Peyer's patch (tissue), 4 donors: ENCODE data around the gene SLC4A7. TPM values are rescaled to one million over a fixed set of nuclear protein-coding genes. Genes with fewer than 3 reads are reported as not detected.
A peak's percentile ranks its signal among the peaks of the same experiment; 100 is the strongest.

Experiments
- DNase-seq, 3 donors: peaks; one replicate each; pipeline ENCODE4 v3.0.0-alpha.2; 2017 to 2019
- H3K27ac ChIP-seq, 4 donors: fragments of 200-600 bp; sonication (generic); one replicate each; pipeline ENCODE4 v1.5.1; 2016 to 2019
- H3K27me3 ChIP-seq, 2 donors: fragments of 200-600 bp; sonication (generic); one replicate each; pipeline ENCODE4 v1.5.1; 2019
- H3K36me3 ChIP-seq, 3 donors: fragments of 200-600 bp; sonication (generic); one replicate each; pipeline ENCODE4 v1.5.1; 2016 to 2019
- H3K4me1 ChIP-seq, 4 donors: fragments of 200-600 bp; sonication (generic); one replicate each; pipeline ENCODE4 v1.5.1; 2016 to 2019
- H3K4me3 ChIP-seq, 4 donors: fragments of 200-600 bp; sonication (generic); 1 replicate in 3 of 4; 2 replicates in 1 of 4; pipeline ENCODE4 v1.5.1; 2016 to 2019; ENCODE audit warnings: mild to moderate bottlenecking in 1 of 4
- H3K9me3 ChIP-seq, 4 donors: fragments of 200-600 bp; sonication (generic); one replicate each; pipeline ENCODE4 v1.5.1; 2016 to 2019; ENCODE audit warnings: mild to moderate bottlenecking in 1 of 4
- POLR2A ChIP-seq, 2 donors: fragments of 450-650 bp; IDR thresholded peaks; one replicate each; pipeline ENCODE4 v1.5.1; 2017; ENCODE audit warnings: antibody characterized with exemption in 2 of 2, mild to moderate bottlenecking in 2 of 2, moderate library complexity in 2 of 2
- total RNA-seq, 4 donors: library from RNA; depleted of rRNA; stranded (reverse); fragments of >200 nt; gene quantifications; one replicate each; pipeline ENCODE4 v1.1.0, GENCODE V29; 2016
- TF ChIP-seq, protein P1 (sequence below), 6 experiments: fragments of 450-650 bp in 4 of 6; fragments of 200-600 bp in 2 of 6; sonication (generic) in 1 of 6; IDR thresholded peaks; one replicate each; pipeline ENCODE4 v1.5.1; 2017 to 2019; ENCODE audit warnings: antibody characterized with exemption in 6 of 6, mild to moderate bottlenecking in 3 of 6, moderate library complexity in 1 of 6

Gene SLC4A7
- total RNA-seq, 4 donors from 2014 or later: 92.4 to 201 (median 152) TPM

DNA sequence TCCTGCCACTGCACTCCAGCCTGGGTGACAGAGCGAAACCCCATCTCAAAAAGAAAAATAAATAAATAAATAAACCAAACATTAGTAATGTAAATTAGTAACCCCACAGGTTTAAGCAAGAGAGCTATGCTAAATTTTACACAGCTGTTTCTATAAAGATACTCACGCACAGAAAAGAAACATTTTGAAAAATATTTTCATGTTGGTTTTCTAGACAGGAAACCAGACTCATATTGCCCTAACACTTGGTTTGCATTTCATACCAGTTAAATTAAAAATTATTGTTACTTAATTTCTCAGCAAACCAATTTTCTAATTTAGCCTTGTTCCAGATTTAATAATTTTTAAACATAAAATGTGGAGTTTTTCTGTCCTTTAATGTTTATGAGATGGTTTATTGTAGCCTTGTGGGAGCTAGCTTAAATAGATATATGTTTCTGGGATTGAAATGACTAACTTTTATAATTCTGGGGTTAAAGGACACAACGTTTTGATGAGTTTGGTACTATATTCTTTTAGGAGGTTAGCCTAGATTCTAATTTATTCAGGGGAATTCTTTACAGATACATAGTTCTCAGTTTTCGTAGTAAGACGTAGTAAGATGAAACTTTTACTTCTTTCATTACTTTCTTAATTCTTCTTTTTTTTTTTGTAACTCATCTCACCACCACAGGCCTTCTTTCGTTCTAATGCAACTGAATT lies 42.6 kb upstream of the SLC4A7 start:
- H3K27ac ChIP-seq: no peak overlapping the region
- no peaks in the 10 kb centered on the region for H3K27me3 ChIP-seq
- H3K9me3 ChIP-seq: no peaks in the 10 kb centered on the region
- H3K4me1 ChIP-seq: no peaks in the 10 kb centered on the region
- no peaks in the 10 kb centered on the region for H3K36me3 ChIP-seq
- H3K4me3 ChIP-seq: no peak overlapping the region
- TF ChIP-seq, protein P1, sequence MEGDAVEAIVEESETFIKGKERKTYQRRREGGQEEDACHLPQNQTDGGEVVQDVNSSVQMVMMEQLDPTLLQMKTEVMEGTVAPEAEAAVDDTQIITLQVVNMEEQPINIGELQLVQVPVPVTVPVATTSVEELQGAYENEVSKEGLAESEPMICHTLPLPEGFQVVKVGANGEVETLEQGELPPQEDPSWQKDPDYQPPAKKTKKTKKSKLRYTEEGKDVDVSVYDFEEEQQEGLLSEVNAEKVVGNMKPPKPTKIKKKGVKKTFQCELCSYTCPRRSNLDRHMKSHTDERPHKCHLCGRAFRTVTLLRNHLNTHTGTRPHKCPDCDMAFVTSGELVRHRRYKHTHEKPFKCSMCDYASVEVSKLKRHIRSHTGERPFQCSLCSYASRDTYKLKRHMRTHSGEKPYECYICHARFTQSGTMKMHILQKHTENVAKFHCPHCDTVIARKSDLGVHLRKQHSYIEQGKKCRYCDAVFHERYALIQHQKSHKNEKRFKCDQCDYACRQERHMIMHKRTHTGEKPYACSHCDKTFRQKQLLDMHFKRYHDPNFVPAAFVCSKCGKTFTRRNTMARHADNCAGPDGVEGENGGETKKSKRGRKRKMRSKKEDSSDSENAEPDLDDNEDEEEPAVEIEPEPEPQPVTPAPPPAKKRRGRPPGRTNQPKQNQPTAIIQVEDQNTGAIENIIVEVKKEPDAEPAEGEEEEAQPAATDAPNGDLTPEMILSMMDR (IDR thresholded peaks at IDR 0.05): no peak
- no peak for TF ChIP-seq POLR2A (IDR thresholded peaks at IDR 0.05)
- no peak for DNase-seq

DNA sequence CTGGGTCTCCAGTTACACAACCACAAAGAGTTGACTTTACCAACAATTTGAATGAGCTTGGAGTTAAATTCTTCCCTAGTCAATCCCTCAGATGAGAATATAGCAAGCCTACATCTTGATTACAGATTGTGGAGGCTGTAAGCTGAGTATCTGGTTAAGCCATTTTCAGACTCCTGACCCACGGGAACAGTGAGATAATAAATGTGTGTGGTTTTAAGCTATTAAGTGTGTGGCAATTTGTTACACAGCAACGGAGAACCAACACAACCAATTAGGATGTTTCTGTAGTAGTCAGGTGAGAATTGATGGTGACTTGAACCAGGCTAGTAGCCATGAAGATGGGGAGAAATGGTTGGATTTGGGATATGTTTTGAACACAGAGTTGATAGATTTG lies 37.7 kb upstream of the SLC4A7 start:
- H3K27ac ChIP-seq: peak overlapping the region in 1 of 4 donors; percentile 42
- H3K9me3 ChIP-seq: no peaks in the 10 kb centered on the region
- H3K36me3 ChIP-seq: no peaks in the 10 kb centered on the region
- H3K4me3 ChIP-seq: no peak overlapping the region
- H3K4me1 ChIP-seq: no peaks in the 10 kb centered on the region
- DNase-seq: no peak
- H3K27me3 ChIP-seq: no peaks in the 10 kb centered on the region
- no peak for TF ChIP-seq POLR2A (IDR thresholded peaks at IDR 0.05)
- TF ChIP-seq, protein P1 (IDR thresholded peaks at IDR 0.05): no peak

DNA sequence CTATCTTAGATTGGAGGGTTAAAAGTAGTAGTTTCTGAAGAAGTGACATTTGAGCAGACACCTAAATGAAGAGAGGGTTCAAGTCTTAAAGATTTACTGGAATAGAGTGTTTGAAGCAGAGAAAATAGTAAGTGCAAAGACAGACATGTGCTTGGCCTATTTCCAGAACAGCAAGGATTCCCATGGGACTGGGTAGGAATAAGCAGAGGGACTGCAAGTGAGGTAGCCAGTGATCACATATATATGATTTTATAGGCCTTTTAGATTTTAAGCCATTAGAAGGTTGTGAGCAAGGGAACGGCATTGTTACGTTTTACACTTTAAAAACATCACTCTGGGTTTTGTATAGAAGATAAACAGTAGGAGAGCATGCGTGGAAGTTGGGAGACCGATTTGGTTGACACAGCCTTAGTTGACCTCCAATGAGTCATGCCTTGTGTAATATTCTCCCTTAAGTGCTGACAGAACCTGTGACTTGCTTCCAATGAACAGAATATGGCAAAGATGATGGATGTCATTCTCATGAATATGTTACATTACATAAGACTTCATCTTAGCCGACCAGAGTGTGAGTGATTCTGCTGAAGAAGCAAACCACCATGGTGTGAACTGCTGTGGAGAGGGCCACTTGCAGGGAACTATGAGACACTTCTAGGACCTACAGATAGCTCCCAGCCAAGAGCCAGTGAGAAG lies 37.1 kb upstream of the SLC4A7 start:
- Histone ChIP-seq H3K36me3 (no peaks in the 10 kb centered on the region), H3K9me3 (no peaks in the 10 kb centered on the region), H3K27ac (peak overlapping the region in 1 of 4 donors; percentile 42), H3K27me3 (no peaks in the 10 kb centered on the region), H3K4me3 (no peak overlapping the region), H3K4me1 (no peaks in the 10 kb centered on the region)
- no peak for DNase-seq
- TF ChIP-seq, protein P1 (IDR thresholded peaks at IDR 0.05): no peak
- no peak for TF ChIP-seq POLR2A (IDR thresholded peaks at IDR 0.05)

- H3K4me3 ChIP-seq: no peak overlapping the region
- TF ChIP-seq POLR2A (IDR thresholded peaks at IDR 0.05): no peak
- TF ChIP-seq, protein P1 (IDR thresholded peaks at IDR 0.05): no peak
- DNase-seq: no peak
- no peaks in the 10 kb centered on the region for H3K36me3 ChIP-seq
- no peaks in the 10 kb centered on the region for H3K4me1 ChIP-seq
- no peaks in the 10 kb centered on the region for H3K27me3 ChIP-seq
- no peak overlapping the region for H3K27ac ChIP-seq
- no peaks in the 10 kb centered on the region for H3K9me3 ChIP-seq
These were observed 27.7 kb upstream of the SLC4A7 start for GRCh38 chr3:27511724-27512422.

GRCh38 chr3:27509376-27509775 lies 25.2 kb upstream of the SLC4A7 start:
- DNase-seq: no peak

More at GRCh38 chr3:27509376-27509775, 25.2 kb upstream of the SLC4A7 start:
- Histone ChIP-seq H3K4me3 (no peak overlapping the region), H3K27ac (no peak overlapping the region), H3K9me3 (no peaks in the 10 kb centered on the region), H3K36me3 (no peaks in the 10 kb centered on the region), H3K27me3 (no peaks in the 10 kb centered on the region), H3K4me1 (no peaks in the 10 kb centered on the region)
- TF ChIP-seq POLR2A (IDR thresholded peaks at IDR 0.05): no peak
- TF ChIP-seq, protein P1 (IDR thresholded peaks at IDR 0.05): no peak
